Right ventricle myocardium inferior (tissue), 1 donor: Measurements from ENCODE around the gene ZBTB20. TPM values are rescaled to one million over a fixed set of nuclear protein-coding genes. Genes with fewer than 3 reads are reported as not detected.
A peak's percentile ranks its signal among the peaks of the same experiment; 100 is the strongest.

Source experiments
- ATAC-seq: fragments of 200-7000 bp; cut with Tn5 transposase; one replicate; pipeline ENCODE4 v1.9.1; 2020; ENCODE audit warnings: mild to moderate bottlenecking, moderate library complexity
- DNase-seq: peaks from one replicate; pipeline ENCODE4 v3.0.0; 2021; ENCODE audit errors: missing footprints
- intact Hi-C: fragments of 100-400 bp; cut with DNase I; formaldehyde crosslinking; loops from one replicate; pipeline ENCODE4 v1.11.0; 2022
- total RNA-seq: library from RNA; stranded (reverse); fragmentation: NEBNext Ultra II Directional; extraction: Animal tissue kit (Norgen Biotek cat#: 25700); gene quantifications from one replicate; pipeline ENCODE4 v1.2.1, GENCODE V29; 2021
- donor health status: DM: no; HTN: yes; CAD: no; lungs with severe emphysema.

The ZBTB20 gene
- total RNA-seq, 1 donor from 2014 or later = 55.7 TPM

GRCh38 chr3:114356066-114356465 is 791.0 kb downstream of the ZBTB20 start:
- no peak for DNase-seq
- intact Hi-C loops = no loop called here
- no peak for ATAC-seq

DNA sequence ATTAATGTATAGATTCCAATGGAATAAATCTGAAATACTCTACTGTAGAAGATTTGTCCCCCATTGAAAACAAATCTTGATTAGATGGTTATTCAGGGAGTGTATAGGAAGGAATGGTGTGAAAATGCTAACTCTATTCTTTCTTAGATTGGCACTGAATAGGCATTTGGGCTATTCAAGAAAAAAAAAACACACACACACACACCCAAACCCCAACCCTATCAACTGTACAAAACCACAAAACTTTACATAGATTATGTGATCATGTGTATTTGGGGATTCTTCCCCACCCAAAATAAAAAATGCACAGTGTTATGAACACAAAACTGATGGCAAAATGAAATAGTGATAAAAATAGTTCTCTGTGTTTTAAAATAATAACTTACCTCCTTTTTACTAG is 791.4 kb downstream of the ZBTB20 start:
- no peak for DNase-seq
- ATAC-seq = no peak
- intact Hi-C loops = no loop called here

DNA sequence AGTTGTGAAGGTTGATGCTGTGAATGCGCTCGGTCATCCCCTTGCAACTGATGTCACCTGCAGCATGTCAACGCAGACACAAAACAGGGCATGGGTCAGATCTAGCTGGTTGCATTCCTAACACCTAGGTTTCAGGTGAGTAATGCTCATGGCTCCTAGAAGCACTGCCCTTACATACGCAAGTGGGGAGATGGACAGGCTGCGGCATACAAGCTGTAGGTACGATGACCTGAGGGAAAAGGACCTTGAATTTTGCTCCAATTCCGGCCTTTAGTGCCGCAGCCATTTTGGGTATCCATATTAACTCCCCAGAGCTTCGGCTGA is 795.3 kb downstream of the ZBTB20 start:
- DNase-seq = no peak
- intact Hi-C loops = no loop called here
- ATAC-seq = no peak

- intact Hi-C loops = no loop called here
- DNase-seq = no peak
- ATAC-seq = peak; percentile 20
These were observed 795.8 kb downstream of the ZBTB20 start for GRCh38 chr3:114351123-114351821.

GRCh38 chr3:114350690-114351089 is 796.4 kb downstream of the ZBTB20 start:
- intact Hi-C loops = no loop called here
- no peak for ATAC-seq
- no peak for DNase-seq

- DNase-seq (no peak), ATAC-seq (no peak)
- intact Hi-C loops = no loop called here
These were observed 796.8 kb downstream of the ZBTB20 start for GRCh38 chr3:114350271-114350670.

- intact Hi-C loops = no loop called here
- ATAC-seq = no peak
- no peak for DNase-seq
These were observed 802.6 kb downstream of the ZBTB20 start for GRCh38 chr3:114344492-114344891.

DNA sequence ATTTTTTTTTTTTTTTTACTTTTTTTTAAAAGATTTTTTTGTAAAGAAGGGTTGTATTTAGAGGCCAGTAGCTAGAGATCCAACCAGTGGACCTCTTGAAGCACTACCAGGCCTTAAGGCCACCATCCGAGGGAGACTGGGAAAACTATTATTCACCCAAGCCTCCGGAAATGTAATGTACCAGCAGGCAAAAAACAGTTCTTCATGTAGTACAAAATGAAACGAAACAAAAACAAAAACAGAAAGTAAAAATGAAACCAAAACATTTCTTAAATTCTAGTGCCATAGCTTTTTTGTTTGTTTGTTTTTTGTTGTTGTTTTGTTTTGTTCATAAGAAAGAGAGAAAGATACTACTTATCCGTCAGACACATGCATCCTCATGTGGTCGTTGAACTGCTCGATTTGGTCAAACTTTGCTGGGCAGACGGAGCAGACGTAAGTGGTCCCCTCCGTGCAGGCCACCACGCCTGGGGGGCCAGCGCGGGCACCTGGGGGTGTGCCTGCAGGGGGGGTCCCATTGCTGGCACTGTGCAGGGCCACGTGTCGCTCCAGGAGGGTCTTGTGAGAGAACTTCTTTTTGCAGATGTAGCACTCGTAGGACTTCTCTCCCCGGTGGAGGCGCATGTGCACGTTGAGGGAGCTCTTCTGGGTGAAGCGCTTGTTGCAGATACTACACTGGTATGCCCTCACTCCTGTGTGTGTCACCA is 808.3 kb downstream of the ZBTB20 start:
- intact Hi-C loops = no loop called here

DNA sequence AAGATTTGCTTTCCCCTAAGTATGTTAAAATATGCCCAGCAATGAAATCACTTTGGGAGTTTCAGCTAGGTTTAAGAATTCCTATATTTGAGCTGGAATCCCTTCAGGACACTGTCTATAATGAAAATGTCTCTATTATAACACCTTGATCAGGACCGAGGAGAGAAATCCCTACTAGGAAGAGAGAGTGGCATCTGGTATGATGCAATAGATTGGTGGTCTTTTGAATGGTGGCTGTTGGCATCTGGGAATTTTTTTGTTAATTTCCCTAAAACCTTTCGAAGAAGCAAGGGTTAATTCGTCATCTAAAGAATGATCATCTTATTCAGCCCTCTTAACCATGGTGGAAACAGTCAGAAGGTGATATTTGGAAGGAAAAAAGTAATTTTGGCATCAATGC is 810.2 kb downstream of the ZBTB20 start:
- DNase-seq = no peak
- intact Hi-C loops = no loop called here
- ATAC-seq = no peak

More for the DNA sequence above, 808.3 kb downstream of the ZBTB20 start:
- ATAC-seq (no peak), DNase-seq (no peak)

- intact Hi-C loops = no loop called here
- no peak for ATAC-seq
These were observed 810.9 kb downstream of the ZBTB20 start for GRCh38 chr3:114336122-114336697.

GRCh38 chr3:114333923-114334240 is 813.2 kb downstream of the ZBTB20 start:
- DNase-seq = no peak
- intact Hi-C loops = no loop called here
- ATAC-seq = no peak

More at GRCh38 chr3:114336122-114336697, 810.9 kb downstream of the ZBTB20 start:
- no peak for DNase-seq

GRCh38 chr3:114333180-114333922 is 813.7 kb downstream of the ZBTB20 start:
- intact Hi-C loops = no loop called here
- no peak for DNase-seq

GRCh38 chr3:114332342-114333179 is 814.5 kb downstream of the ZBTB20 start:
- no peak for ATAC-seq
- intact Hi-C loops = no loop called here
- no peak for DNase-seq

More at GRCh38 chr3:114333180-114333922, 813.7 kb downstream of the ZBTB20 start:
- ATAC-seq = no peak

GRCh38 chr3:114331710-114332109 is 815.4 kb downstream of the ZBTB20 start:
- no peak for DNase-seq
- intact Hi-C loops = no loop called here
- no peak for ATAC-seq

DNA sequence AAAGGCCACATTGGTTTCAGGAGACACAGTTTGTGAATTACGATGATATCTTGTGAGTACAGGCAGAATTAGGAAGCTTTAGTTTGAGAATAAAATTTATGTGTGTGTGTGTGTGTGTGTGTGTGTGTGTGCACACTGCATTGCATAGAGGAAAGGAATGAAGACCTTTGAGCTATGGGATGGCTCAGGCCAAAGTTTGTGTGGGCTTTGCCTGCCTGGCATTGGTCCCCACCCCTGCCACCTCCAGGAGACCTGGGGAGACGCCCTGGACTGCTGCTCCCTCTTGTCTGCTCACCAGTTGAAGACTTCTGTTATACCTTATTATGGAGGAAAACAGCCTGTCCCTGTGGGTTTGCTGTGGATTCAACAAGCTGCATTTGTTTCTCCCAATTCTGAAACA is 816.1 kb downstream of the ZBTB20 start:
- ATAC-seq = no peak
- DNase-seq = no peak
- intact Hi-C loops = no loop called here

DNA sequence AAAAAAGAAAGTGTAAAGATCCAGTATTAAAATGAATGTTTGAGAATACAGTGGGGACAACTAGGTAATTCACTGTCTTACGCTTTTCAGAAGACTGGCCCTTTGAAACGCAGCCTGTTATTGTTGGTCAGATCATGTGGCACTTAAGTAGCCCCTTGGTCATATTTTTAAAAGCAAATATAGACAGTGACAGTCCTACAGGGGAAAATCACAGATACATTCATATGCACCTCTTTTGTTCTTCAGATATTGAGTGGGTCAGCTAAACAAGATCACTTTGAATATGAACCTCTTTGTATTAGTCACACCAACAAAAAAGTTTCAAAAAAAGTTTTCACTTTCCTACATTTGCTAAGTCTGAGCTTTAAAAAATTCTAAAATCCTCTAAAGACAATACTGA is 817.3 kb downstream of the ZBTB20 start:
- intact Hi-C loops = no loop called here
- DNase-seq (no peak), ATAC-seq (no peak)

DNA sequence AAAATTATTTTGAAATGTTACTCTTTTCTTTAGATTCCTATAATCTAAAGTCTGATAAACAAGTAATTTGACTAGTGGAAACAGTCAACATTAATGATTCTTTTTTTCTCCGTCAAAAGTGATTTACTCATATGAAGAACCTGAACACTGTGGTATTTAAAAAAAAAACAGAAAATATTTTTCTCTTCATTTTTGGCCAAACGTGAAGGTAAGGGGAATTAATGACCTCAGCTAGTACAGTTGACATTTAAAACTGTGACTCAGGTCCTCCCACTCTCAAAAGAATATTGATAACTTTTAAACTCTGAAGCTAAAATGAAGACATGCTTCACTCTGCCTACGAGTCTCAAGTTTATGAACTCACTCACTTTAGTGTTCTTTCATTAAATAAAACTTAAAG is 818.7 kb downstream of the ZBTB20 start:
- no peak for DNase-seq
- ATAC-seq = no peak
- intact Hi-C loops = no loop called here

DNA sequence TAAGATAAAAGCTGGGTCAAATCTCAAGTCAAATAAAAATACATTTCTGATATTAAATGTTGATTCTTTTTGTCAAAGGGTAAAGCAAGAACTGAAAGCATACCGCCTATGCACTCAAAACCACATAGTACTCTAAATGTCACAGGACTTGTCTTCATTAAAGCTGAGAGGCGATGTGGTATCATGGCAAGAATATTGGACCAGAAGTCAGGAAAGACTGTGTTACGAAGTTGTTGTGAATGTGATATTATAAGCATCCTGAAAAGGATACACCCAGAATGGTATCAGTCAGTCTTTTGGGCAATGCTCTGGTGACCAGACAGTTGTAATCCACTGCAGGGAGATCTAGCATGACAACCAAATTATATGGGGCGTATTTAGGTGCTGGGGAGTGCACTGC is 819.4 kb downstream of the ZBTB20 start:
- ATAC-seq = no peak
- intact Hi-C loops = no loop called here
- DNase-seq = no peak
